Trophoblast cell (in vitro differentiated cells and primary cell): ENCODE data around the gene CDH24.
A peak's percentile ranks its signal among the peaks of the same experiment; 100 is the strongest.

Experiments used
- DNase-seq, 2 donors: peaks; one replicate each; pipeline ENCODE4 v3.0.0-alpha.2; 2016
- H2AFZ ChIP-seq: 2 replicates; pipeline ENCODE4 v1.6.1; 2013; ENCODE audit warnings: low read length, moderate library complexity, mild to moderate bottlenecking; ENCODE audit not compliant: insufficient read depth, poor library complexity
- H2AK5ac ChIP-seq: 2 replicates; pipeline ENCODE4 v1.6.1; 2013; ENCODE audit warnings: mild to moderate bottlenecking, low read length
- H2BK120ac ChIP-seq: 2 replicates; pipeline ENCODE4 v1.6.1; 2013; ENCODE audit warnings: low read length, mild to moderate bottlenecking, moderate library complexity; ENCODE audit not compliant: insufficient read depth, poor library complexity
- H2BK12ac ChIP-seq: 2 replicates; pipeline ENCODE4 v1.6.1; 2013; ENCODE audit warnings: mild to moderate bottlenecking, low read length, moderate library complexity
- H2BK5ac ChIP-seq: 2 replicates; pipeline ENCODE4 v1.6.1; 2013; ENCODE audit warnings: low read length, low read depth, moderate library complexity, mild to moderate bottlenecking; ENCODE audit not compliant: poor library complexity
- H3K14ac ChIP-seq: 2 replicates; pipeline ENCODE4 v1.6.1; 2013; ENCODE audit warnings: mild to moderate bottlenecking, low read length
- H3K18ac ChIP-seq: 2 replicates; pipeline ENCODE4 v1.6.1; 2013; ENCODE audit warnings: mild to moderate bottlenecking, low read length
- H3K23ac ChIP-seq: 2 replicates; pipeline ENCODE4 v1.6.1; 2013; ENCODE audit warnings: low read length
- H3K27ac ChIP-seq: 2 replicates; pipeline ENCODE4 v1.5.1; 2013; ENCODE audit warnings: low read depth, mild to moderate bottlenecking, inconsistent platforms, low read length, moderate library complexity
- H3K27me3 ChIP-seq: 2 replicates; pipeline ENCODE4 v1.6.1; 2013; ENCODE audit warnings: inconsistent platforms, mild to moderate bottlenecking, low read length, moderate library complexity; ENCODE audit not compliant: insufficient read depth
- H3K36me3 ChIP-seq, 2 experiments: 1 replicate in 1 of 2; 2 replicates in 1 of 2; pipeline ENCODE4 v1.6.1; 2013; ENCODE audit warnings: low read length in 2 of 2, mild to moderate bottlenecking in 2 of 2, moderate library complexity in 1 of 2; ENCODE audit not compliant: insufficient read depth in 2 of 2, control insufficient read depth in 1 of 2
- H3K4ac ChIP-seq: 2 replicates; pipeline ENCODE4 v1.6.1; 2013; ENCODE audit warnings: low read depth, mild to moderate bottlenecking, low read length, moderate library complexity
- H3K4me1 ChIP-seq, 2 experiments: 1 replicate in 1 of 2; 2 replicates in 1 of 2; pipeline ENCODE4 v1.6.1; 2013; ENCODE audit warnings: low read length in 2 of 2, mild to moderate bottlenecking in 2 of 2, moderate library complexity in 1 of 2; ENCODE audit not compliant: insufficient read depth in 2 of 2, control insufficient read depth in 1 of 2
- H3K4me2 ChIP-seq: 2 replicates; pipeline ENCODE4 v1.6.1; 2013; ENCODE audit warnings: inconsistent platforms, mild to moderate bottlenecking, low read length, moderate library complexity
- H3K4me3 ChIP-seq: 2 replicates; pipeline ENCODE4 v1.5.1; 2013; ENCODE audit warnings: mild to moderate bottlenecking, low read depth, low read length, inconsistent platforms
- H3K79me1 ChIP-seq: one replicate; pipeline ENCODE4 v1.6.1; 2013; ENCODE audit warnings: low read length
- H3K79me2 ChIP-seq: 2 replicates; pipeline ENCODE4 v1.6.1; 2013; ENCODE audit warnings: low read length, mild to moderate bottlenecking; ENCODE audit not compliant: control insufficient read depth, insufficient read depth, poor library complexity
- H3K9ac ChIP-seq: 2 replicates; pipeline ENCODE4 v1.6.1; 2013; ENCODE audit warnings: mild to moderate bottlenecking, low read length
- H3K9me3 ChIP-seq: 2 replicates; pipeline ENCODE4 v1.6.1; 2013; ENCODE audit warnings: low read depth, mild to moderate bottlenecking, control low read depth, inconsistent platforms, low read length; ENCODE audit not compliant: insufficient read depth
- H4K12ac ChIP-seq: 2 replicates; pipeline ENCODE4 v1.6.1; 2013; ENCODE audit warnings: low read depth, mild to moderate bottlenecking, low read length, moderate library complexity
- H4K8ac ChIP-seq: 2 replicates; pipeline ENCODE4 v1.6.1; 2013; ENCODE audit warnings: low read depth, mild to moderate bottlenecking, low read length, moderate library complexity
- H4K91ac ChIP-seq: one replicate; pipeline ENCODE4 v1.6.1; 2013; ENCODE audit warnings: low read depth, mild to moderate bottlenecking, low read length, moderate library complexity
- WGBS: extraction: QIAGEN DNeasy Blood & Tissue Kit; methylation state at CpG from one replicate; pipeline ENCODE4 v1.1.7; 2013; ENCODE audit warnings: missing lambda C conversion rate; ENCODE audit not compliant: insufficient read length, insufficient coverage; ENCODE audit errors: extremely low coverage; 5-methylcytosine and 5-hydroxymethylcytosine counted together

The CDH24 gene

GRCh38 chr14:23067847-23068788 lies 10.8 kb upstream of the CDH24 start:
- H3K4me3 ChIP-seq: no peak overlapping the region
- peak overlapping the region; percentile 25 for H3K4ac ChIP-seq
- no CpG with 5 or more reads among the region's 14 CpGs for WGBS
- peaks cover 33 to 56% of the 10 kb centered on the region in 2 experiments for H3K36me3 ChIP-seq
- H3K18ac ChIP-seq: no peak overlapping the region
- H2AK5ac ChIP-seq: no peak overlapping the region
- no peak overlapping the region for H3K23ac ChIP-seq
- H3K14ac ChIP-seq: no peak overlapping the region
- H3K79me2 ChIP-seq: peaks cover 14% of the 10 kb centered on the region
- no peak overlapping the region for H2BK12ac ChIP-seq
- no peak overlapping the region for H2AFZ ChIP-seq
- H3K79me1 ChIP-seq: peaks cover 16% of the 10 kb centered on the region
- no peak overlapping the region for H4K12ac ChIP-seq
- no peak overlapping the region for H3K27ac ChIP-seq
- H2BK120ac ChIP-seq: no peak overlapping the region
- H3K4me2 ChIP-seq: peak overlapping the region; percentile 41
- H4K8ac ChIP-seq: no peak overlapping the region
- H3K9ac ChIP-seq: no peak overlapping the region
- peaks cover 23 to 24% of the 10 kb centered on the region in 2 experiments for H3K4me1 ChIP-seq
- no peak overlapping the region for H4K91ac ChIP-seq
- DNase-seq: no peak
- H3K27me3 ChIP-seq: no peaks in the 10 kb centered on the region
- H2BK5ac ChIP-seq: no peak overlapping the region
- H3K9me3 ChIP-seq: no peaks in the 10 kb centered on the region

GRCh38 chr14:23066855-23067744 lies 9.8 kb upstream of the CDH24 start:
- no CpG with 5 or more reads among the region's 23 CpGs for WGBS
- no peak overlapping the region for H4K91ac ChIP-seq
- no peak overlapping the region for H3K4me2 ChIP-seq
- peaks cover 19% of the 10 kb centered on the region for H3K79me1 ChIP-seq
- H3K9me3 ChIP-seq: no peaks in the 10 kb centered on the region
- H3K27me3 ChIP-seq: no peaks in the 10 kb centered on the region
- H3K4ac ChIP-seq: peak overlapping the region; percentile 25
- H2AFZ ChIP-seq: no peak overlapping the region
- no peak overlapping the region for H4K12ac ChIP-seq
- no peak overlapping the region for H2BK12ac ChIP-seq
- no peak for DNase-seq
- no peak overlapping the region for H2BK5ac ChIP-seq
- no peak overlapping the region for H2BK120ac ChIP-seq
- no peak overlapping the region for H3K27ac ChIP-seq
- H3K23ac ChIP-seq: no peak overlapping the region
- H4K8ac ChIP-seq: no peak overlapping the region
- peaks cover 38 to 59% of the 10 kb centered on the region in 2 experiments for H3K36me3 ChIP-seq
- no peak overlapping the region for H3K4me3 ChIP-seq
- no peak overlapping the region for H2AK5ac ChIP-seq
- no peak overlapping the region for H3K14ac ChIP-seq
- no peak overlapping the region for H3K9ac ChIP-seq
- peak overlapping the region; percentile 18 for H3K18ac ChIP-seq
- peaks cover 28 to 30% of the 10 kb centered on the region in 2 experiments for H3K4me1 ChIP-seq
- peaks cover 14% of the 10 kb centered on the region for H3K79me2 ChIP-seq

- H3K4me3 ChIP-seq: no peak overlapping the region
- H2AFZ ChIP-seq: no peak overlapping the region
- no peaks in the 10 kb centered on the region for H3K27me3 ChIP-seq
- H2BK5ac ChIP-seq: no peak overlapping the region
- H3K79me1 ChIP-seq: peaks cover 21% of the 10 kb centered on the region
- peaks cover 16% of the 10 kb centered on the region for H3K79me2 ChIP-seq
- peak overlapping the region; percentile 24 for H3K18ac ChIP-seq
- no peak overlapping the region for H2BK12ac ChIP-seq
- no peak overlapping the region for H2BK120ac ChIP-seq
- no peak overlapping the region for H3K4me2 ChIP-seq
- H3K36me3 ChIP-seq: peaks cover 40 to 61% of the 10 kb centered on the region in 2 experiments
- no peak overlapping the region for H3K14ac ChIP-seq
- no CpG with 5 or more reads among the region's 3 CpGs for WGBS
- H3K9me3 ChIP-seq: no peaks in the 10 kb centered on the region
- H3K9ac ChIP-seq: no peak overlapping the region
- no peak for DNase-seq
- peaks cover 28 to 29% of the 10 kb centered on the region in 2 experiments for H3K4me1 ChIP-seq
- no peak overlapping the region for H3K27ac ChIP-seq
- H4K8ac ChIP-seq: no peak overlapping the region
- no peak overlapping the region for H4K91ac ChIP-seq
- H2AK5ac ChIP-seq: no peak overlapping the region
- no peak overlapping the region for H4K12ac ChIP-seq
- H3K23ac ChIP-seq: no peak overlapping the region
- peak overlapping the region; percentile 28 for H3K4ac ChIP-seq
These were observed 9.0 kb upstream of the CDH24 start for GRCh38 chr14:23066368-23066767.

- no peak overlapping the region for H3K9ac ChIP-seq
- H3K14ac ChIP-seq: no peak overlapping the region
These were observed 6.3 kb upstream of the CDH24 start for GRCh38 chr14:23063601-23064000.

More at GRCh38 chr14:23063601-23064000, 6.3 kb upstream of the CDH24 start:
- no peak overlapping the region for H3K4me3 ChIP-seq
- H3K79me2 ChIP-seq: peaks cover 8% of the 10 kb centered on the region
- peak overlapping the region; percentile 6 for H4K8ac ChIP-seq
- peak overlapping the region; percentile 93 for H3K27ac ChIP-seq
- no peak overlapping the region for H4K91ac ChIP-seq
- DNase-seq: peak; percentile 83 to 97
- WGBS: no CpG with 5 or more reads among the region's 5 CpGs
- H2BK5ac ChIP-seq: peak overlapping the region; percentile 28
- no peak overlapping the region for H2BK120ac ChIP-seq
- no peak overlapping the region for H3K18ac ChIP-seq
- H3K27me3 ChIP-seq: no peaks in the 10 kb centered on the region
- H4K12ac ChIP-seq: no peak overlapping the region
- H2BK12ac ChIP-seq: no peak overlapping the region
- no peak overlapping the region for H3K23ac ChIP-seq
- peaks cover 24 to 27% of the 10 kb centered on the region in 2 experiments for H3K4me1 ChIP-seq
- H2AFZ ChIP-seq: no peak overlapping the region
- H3K9me3 ChIP-seq: no peaks in the 10 kb centered on the region
- peaks cover 62 to 77% of the 10 kb centered on the region in 2 experiments for H3K36me3 ChIP-seq
- peak overlapping the region; percentile 13 for H3K4me2 ChIP-seq
- peaks cover 16% of the 10 kb centered on the region for H3K79me1 ChIP-seq
- H3K4ac ChIP-seq: no peak overlapping the region
- no peak overlapping the region for H2AK5ac ChIP-seq
